GM06990 (cell line): ENCODE results near the gene RAPGEF2.

Experiments used
- DNase-seq: peaks from one replicate; pipeline ENCODE4 v3.0.0-alpha.2; 2011; ENCODE audit not compliant: insufficient read length; ENCODE audit errors: extremely low read depth
- H3K27me3 ChIP-seq: replicated peaks from 2 replicates; pipeline ENCODE4 v1.6.0; 2011; ENCODE audit warnings: low read length; ENCODE audit not compliant: control insufficient read depth, insufficient read depth
- H3K36me3 ChIP-seq: 2 replicates; pipeline ENCODE4 v1.5.1; 2011; ENCODE audit warnings: low read length; ENCODE audit not compliant: control insufficient read depth, insufficient read depth
- H3K4me3 ChIP-seq: replicated peaks from 2 replicates; pipeline ENCODE4 v1.5.1; 2011; ENCODE audit warnings: low read depth, mild to moderate bottlenecking, control low read depth, low read length
- CTCF ChIP-seq: IDR thresholded peaks from 2 replicates; pipeline ENCODE4 v1.5.1; 2011; ENCODE audit warnings: low read length, control low read depth, mild to moderate bottlenecking, inconsistent platforms; ENCODE audit not compliant: insufficient read depth, poor library complexity, severe bottlenecking

The RAPGEF2 gene

GRCh38 chr4:159197260-159197884, 94.5 kb downstream of the RAPGEF2 start:
- Histone ChIP-seq H3K4me3 (no peak overlapping the region), H3K27me3 (no peaks in the 10 kb centered on the region), H3K36me3 (no peaks in the 10 kb centered on the region)
- DNase-seq, result no peak
- no peak for TF ChIP-seq CTCF

- no peaks in the 10 kb centered on the region for H3K36me3 ChIP-seq
- TF ChIP-seq CTCF, result no peak
- H3K4me3 ChIP-seq, result no peak overlapping the region
- DNase-seq, result no peak
- no peaks in the 10 kb centered on the region for H3K27me3 ChIP-seq
These were observed 95.0 kb downstream of the RAPGEF2 start for GRCh38 chr4:159197885-159198269.

- no peak for DNase-seq
- no peak for TF ChIP-seq CTCF
- H3K27me3 ChIP-seq, result no peaks in the 10 kb centered on the region
- no peaks in the 10 kb centered on the region for H3K36me3 ChIP-seq
- H3K4me3 ChIP-seq, result no peak overlapping the region
These were observed 96.9 kb downstream of the RAPGEF2 start for GRCh38 chr4:159199826-159200225.

GRCh38 chr4:159201168-159201567, 98.3 kb downstream of the RAPGEF2 start:
- Histone ChIP-seq H3K27me3 (no peaks in the 10 kb centered on the region), H3K36me3 (no peaks in the 10 kb centered on the region), H3K4me3 (no peak overlapping the region)
- no peak for DNase-seq
- TF ChIP-seq CTCF, result no peak

- TF ChIP-seq CTCF, result no peak
- no peak for DNase-seq
- no peaks in the 10 kb centered on the region for H3K36me3 ChIP-seq
- H3K4me3 ChIP-seq, result no peak overlapping the region
- no peaks in the 10 kb centered on the region for H3K27me3 ChIP-seq
These were observed 101.7 kb downstream of the RAPGEF2 start for GRCh38 chr4:159204566-159204965.

GRCh38 chr4:159205466-159205865, 102.6 kb downstream of the RAPGEF2 start:
- no peak for TF ChIP-seq CTCF
- no peak for DNase-seq
- Histone ChIP-seq H3K36me3 (no peaks in the 10 kb centered on the region), H3K27me3 (no peaks in the 10 kb centered on the region), H3K4me3 (no peak overlapping the region)
